ENCODE data around the gene CNOT4.

DNA sequence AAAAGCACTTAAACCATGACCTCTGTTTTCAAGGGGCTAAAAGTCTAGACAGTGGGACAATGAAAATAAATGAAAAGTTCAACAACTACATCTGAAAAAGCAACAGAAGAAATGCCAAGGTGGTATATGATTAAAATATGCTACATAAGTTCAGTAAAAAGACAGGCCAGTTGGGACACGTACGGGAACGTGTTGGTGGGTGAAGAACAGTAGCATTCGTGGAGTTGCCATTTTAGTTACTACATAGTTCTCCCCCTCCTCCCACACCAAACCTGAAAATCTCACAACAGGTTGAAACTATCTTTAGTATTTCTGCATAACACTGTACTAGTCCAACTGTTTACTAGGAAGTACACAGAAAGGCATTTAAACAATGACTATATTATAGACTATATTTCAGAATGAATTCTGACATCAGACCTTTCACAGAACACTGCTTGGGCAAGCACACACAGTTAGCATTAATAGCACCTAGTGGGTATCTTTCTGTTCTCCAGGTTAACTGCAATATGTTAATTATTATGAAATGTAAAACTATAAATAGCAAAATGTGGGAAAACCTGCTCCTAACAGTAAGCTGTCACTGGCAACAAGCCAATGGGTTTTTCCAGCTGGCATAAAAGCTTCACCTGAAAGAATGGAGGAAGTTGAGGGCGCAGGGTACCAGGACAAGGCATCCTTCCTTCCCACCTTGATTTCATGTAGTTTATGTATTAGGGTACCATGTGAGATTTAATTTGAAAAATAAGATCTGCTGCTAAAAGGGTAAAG lies 141.3 kb downstream of the CNOT4 start:
- TF ChIP-seq CBFB (CRISPR knock-in tag; IDR thresholded peaks at IDR 0.05), result no peak
- TF ChIP-seq ZSCAN31 (CRISPR knock-in tag; IDR thresholded peaks at IDR 0.05; ENCODE audit: low read depth), result no peak
- no peak for TF ChIP-seq TOE1 (CRISPR knock-in tag; IDR thresholded peaks at IDR 0.05)
- TF ChIP-seq DNMT1 (CRISPR knock-in tag; IDR thresholded peaks at IDR 0.05), result no peak
- TF ChIP-seq ZNF549 (CRISPR knock-in tag; IDR thresholded peaks at IDR 0.05), result no peak
- no peak for TF ChIP-seq ARID2 (CRISPR knock-in tag; IDR thresholded peaks at IDR 0.05; ENCODE audit: borderline replicate concordance)
- TF ChIP-seq, protein P1, sequence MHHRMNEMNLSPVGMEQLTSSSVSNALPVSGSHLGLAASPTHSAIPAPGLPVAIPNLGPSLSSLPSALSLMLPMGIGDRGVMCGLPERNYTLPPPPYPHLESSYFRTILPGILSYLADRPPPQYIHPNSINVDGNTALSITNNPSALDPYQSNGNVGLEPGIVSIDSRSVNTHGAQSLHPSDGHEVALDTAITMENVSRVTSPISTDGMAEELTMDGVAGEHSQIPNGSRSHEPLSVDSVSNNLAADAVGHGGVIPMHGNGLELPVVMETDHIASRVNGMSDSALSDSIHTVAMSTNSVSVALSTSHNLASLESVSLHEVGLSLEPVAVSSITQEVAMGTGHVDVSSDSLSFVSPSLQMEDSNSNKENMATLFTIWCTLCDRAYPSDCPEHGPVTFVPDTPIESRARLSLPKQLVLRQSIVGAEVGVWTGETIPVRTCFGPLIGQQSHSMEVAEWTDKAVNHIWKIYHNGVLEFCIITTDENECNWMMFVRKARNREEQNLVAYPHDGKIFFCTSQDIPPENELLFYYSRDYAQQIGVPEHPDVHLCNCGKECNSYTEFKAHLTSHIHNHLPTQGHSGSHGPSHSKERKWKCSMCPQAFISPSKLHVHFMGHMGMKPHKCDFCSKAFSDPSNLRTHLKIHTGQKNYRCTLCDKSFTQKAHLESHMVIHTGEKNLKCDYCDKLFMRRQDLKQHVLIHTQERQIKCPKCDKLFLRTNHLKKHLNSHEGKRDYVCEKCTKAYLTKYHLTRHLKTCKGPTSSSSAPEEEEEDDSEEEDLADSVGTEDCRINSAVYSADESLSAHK (CRISPR knock-in tag; IDR thresholded peaks at IDR 0.05; ENCODE audit: borderline replicate concordance), result no peak
- no peak for TF ChIP-seq IRX3 (CRISPR knock-in tag; IDR thresholded peaks at IDR 0.05; ENCODE audit: borderline replicate concordance, low read depth)
- no peak for TF ChIP-seq SIN3A (IDR thresholded peaks at IDR 0.05; ENCODE audit: borderline replicate concordance, low read depth, low read length)
- TF ChIP-seq, protein P2, sequence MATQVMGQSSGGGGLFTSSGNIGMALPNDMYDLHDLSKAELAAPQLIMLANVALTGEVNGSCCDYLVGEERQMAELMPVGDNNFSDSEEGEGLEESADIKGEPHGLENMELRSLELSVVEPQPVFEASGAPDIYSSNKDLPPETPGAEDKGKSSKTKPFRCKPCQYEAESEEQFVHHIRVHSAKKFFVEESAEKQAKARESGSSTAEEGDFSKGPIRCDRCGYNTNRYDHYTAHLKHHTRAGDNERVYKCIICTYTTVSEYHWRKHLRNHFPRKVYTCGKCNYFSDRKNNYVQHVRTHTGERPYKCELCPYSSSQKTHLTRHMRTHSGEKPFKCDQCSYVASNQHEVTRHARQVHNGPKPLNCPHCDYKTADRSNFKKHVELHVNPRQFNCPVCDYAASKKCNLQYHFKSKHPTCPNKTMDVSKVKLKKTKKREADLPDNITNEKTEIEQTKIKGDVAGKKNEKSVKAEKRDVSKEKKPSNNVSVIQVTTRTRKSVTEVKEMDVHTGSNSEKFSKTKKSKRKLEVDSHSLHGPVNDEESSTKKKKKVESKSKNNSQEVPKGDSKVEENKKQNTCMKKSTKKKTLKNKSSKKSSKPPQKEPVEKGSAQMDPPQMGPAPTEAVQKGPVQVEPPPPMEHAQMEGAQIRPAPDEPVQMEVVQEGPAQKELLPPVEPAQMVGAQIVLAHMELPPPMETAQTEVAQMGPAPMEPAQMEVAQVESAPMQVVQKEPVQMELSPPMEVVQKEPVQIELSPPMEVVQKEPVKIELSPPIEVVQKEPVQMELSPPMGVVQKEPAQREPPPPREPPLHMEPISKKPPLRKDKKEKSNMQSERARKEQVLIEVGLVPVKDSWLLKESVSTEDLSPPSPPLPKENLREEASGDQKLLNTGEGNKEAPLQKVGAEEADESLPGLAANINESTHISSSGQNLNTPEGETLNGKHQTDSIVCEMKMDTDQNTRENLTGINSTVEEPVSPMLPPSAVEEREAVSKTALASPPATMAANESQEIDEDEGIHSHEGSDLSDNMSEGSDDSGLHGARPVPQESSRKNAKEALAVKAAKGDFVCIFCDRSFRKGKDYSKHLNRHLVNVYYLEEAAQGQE (IDR thresholded peaks at IDR 0.05; ENCODE audit: borderline replicate concordance in 1 of 2, low read depth in 1 of 2, low read length in 2 of 2), result no peak
- no peak for TF ChIP-seq CBX2 (IDR thresholded peaks at IDR 0.05; ENCODE audit: low read depth, low read length)
- no peak for TF ChIP-seq CBX2 (CRISPR knock-in tag; IDR thresholded peaks at IDR 0.05; ENCODE audit: low read depth)
- TF ChIP-seq, protein P3, sequence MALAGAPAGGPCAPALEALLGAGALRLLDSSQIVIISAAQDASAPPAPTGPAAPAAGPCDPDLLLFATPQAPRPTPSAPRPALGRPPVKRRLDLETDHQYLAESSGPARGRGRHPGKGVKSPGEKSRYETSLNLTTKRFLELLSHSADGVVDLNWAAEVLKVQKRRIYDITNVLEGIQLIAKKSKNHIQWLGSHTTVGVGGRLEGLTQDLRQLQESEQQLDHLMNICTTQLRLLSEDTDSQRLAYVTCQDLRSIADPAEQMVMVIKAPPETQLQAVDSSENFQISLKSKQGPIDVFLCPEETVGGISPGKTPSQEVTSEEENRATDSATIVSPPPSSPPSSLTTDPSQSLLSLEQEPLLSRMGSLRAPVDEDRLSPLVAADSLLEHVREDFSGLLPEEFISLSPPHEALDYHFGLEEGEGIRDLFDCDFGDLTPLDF (CRISPR knock-in tag; IDR thresholded peaks at IDR 0.05), result no peak
- TF ChIP-seq, protein P4, sequence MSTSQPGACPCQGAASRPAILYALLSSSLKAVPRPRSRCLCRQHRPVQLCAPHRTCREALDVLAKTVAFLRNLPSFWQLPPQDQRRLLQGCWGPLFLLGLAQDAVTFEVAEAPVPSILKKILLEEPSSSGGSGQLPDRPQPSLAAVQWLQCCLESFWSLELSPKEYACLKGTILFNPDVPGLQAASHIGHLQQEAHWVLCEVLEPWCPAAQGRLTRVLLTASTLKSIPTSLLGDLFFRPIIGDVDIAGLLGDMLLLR (CRISPR knock-in tag; IDR thresholded peaks at IDR 0.05), result no peak

Measured in HepG2 (cell line).